Mesendoderm (in vitro differentiated cells): ENCODE data around the gene ZNF384.
A peak's percentile ranks its signal among the peaks of the same experiment; 100 is the strongest.

Experiments used
- DNase-seq: peaks from one replicate; pipeline ENCODE4 v3.0.0; 2013
- H2AK5ac ChIP-seq: 2 replicates; pipeline ENCODE4 v1.6.1; 2013; ENCODE audit warnings: low read length, inconsistent platforms
- H2BK120ac ChIP-seq: 2 replicates; pipeline ENCODE4 v1.6.1; 2013; ENCODE audit warnings: low read depth, mild to moderate bottlenecking, low read length, moderate library complexity, mixed read lengths
- H2BK15ac ChIP-seq: replicated peaks from 2 replicates; pipeline ENCODE4 v1.6.1; 2013; ENCODE audit warnings: low read depth, mild to moderate bottlenecking, moderate library complexity
- H2BK5ac ChIP-seq: 2 replicates; pipeline ENCODE4 v1.6.1; 2013; ENCODE audit warnings: low read length, inconsistent platforms
- H3K18ac ChIP-seq: 2 replicates; pipeline ENCODE4 v1.6.1; 2013; ENCODE audit warnings: mild to moderate bottlenecking, low read length, mixed read lengths
- H3K23ac ChIP-seq: one replicate; pipeline ENCODE4 v1.6.1; 2013; ENCODE audit warnings: low read length
- H3K27ac ChIP-seq: 2 replicates; pipeline ENCODE4 v1.5.1; 2013; ENCODE audit warnings: low read depth, mild to moderate bottlenecking, inconsistent platforms, low read length, moderate library complexity
- H3K27me3 ChIP-seq: 2 replicates; pipeline ENCODE4 v1.6.1; 2013; ENCODE audit warnings: low read length, control low read depth, mild to moderate bottlenecking, inconsistent platforms; ENCODE audit not compliant: insufficient read depth, poor library complexity
- H3K36me3 ChIP-seq: 2 replicates; pipeline ENCODE4 v1.6.1; 2013; ENCODE audit warnings: low read length, inconsistent platforms; ENCODE audit not compliant: control insufficient read depth, insufficient read depth
- H3K4ac ChIP-seq: one replicate; pipeline ENCODE4 v1.6.1; 2013; ENCODE audit warnings: low read depth, mild to moderate bottlenecking, low read length, moderate library complexity
- H3K4me1 ChIP-seq: 2 replicates; pipeline ENCODE4 v1.6.1; 2013; ENCODE audit warnings: low read depth, low read length, inconsistent platforms; ENCODE audit not compliant: control insufficient read depth
- H3K4me2 ChIP-seq: 2 replicates; pipeline ENCODE4 v1.6.1; 2013; ENCODE audit warnings: low read length
- H3K4me3 ChIP-seq: 2 replicates; pipeline ENCODE4 v1.5.1; 2013; ENCODE audit warnings: mild to moderate bottlenecking, low read length
- H3K56ac ChIP-seq: one replicate; pipeline ENCODE4 v1.6.1; 2013; ENCODE audit warnings: low read length
- H3K79me1 ChIP-seq: 2 replicates; pipeline ENCODE4 v1.6.1; 2013; ENCODE audit warnings: low read length, inconsistent platforms
- H3K79me2 ChIP-seq: 2 replicates; pipeline ENCODE4 v1.6.1; 2013; ENCODE audit warnings: mild to moderate bottlenecking, low read length; ENCODE audit not compliant: control insufficient read depth, insufficient read depth
- H3K9ac ChIP-seq: 2 replicates; pipeline ENCODE4 v1.6.1; 2013; ENCODE audit warnings: low read length, inconsistent platforms
- H4K5ac ChIP-seq: one replicate; pipeline ENCODE4 v1.6.1; 2013; ENCODE audit warnings: low read length
- H4K8ac ChIP-seq: one replicate; pipeline ENCODE4 v1.6.1; 2013; ENCODE audit warnings: low read depth, mild to moderate bottlenecking, control low read depth, low read length, moderate library complexity
- WGBS: extraction: QIAGEN DNeasy Blood & Tissue Kit; methylation state at CpG from one replicate; pipeline ENCODE4 v1.1.7; 2013; ENCODE audit warnings: low lambda C conversion rate, missing lambda C conversion rate; ENCODE audit not compliant: insufficient coverage; ENCODE audit errors: extremely low coverage; 5-methylcytosine and 5-hydroxymethylcytosine counted together

Gene ZNF384

GRCh38 chr12:6692888-6693287, 3.7 kb upstream of the ZNF384 start:
- peaks cover 2% of the 10 kb centered on the region for H3K4me1 ChIP-seq
- H2BK120ac ChIP-seq: no peak overlapping the region
- no peak overlapping the region for H4K8ac ChIP-seq
- peaks cover 8% of the 10 kb centered on the region for H3K79me2 ChIP-seq
- no peak overlapping the region for H2BK15ac ChIP-seq
- H3K27me3 ChIP-seq: no peaks in the 10 kb centered on the region
- H3K4me2 ChIP-seq: no peak overlapping the region
- H2BK5ac ChIP-seq: no peak overlapping the region
- H4K5ac ChIP-seq: no peak overlapping the region
- no CpG with 5 or more reads among the region's 2 CpGs for WGBS
- no peaks in the 10 kb centered on the region for H3K36me3 ChIP-seq
- H3K18ac ChIP-seq: no peak overlapping the region
- H3K9ac ChIP-seq: no peak overlapping the region
- no peak overlapping the region for H3K27ac ChIP-seq
- DNase-seq: no peak
- no peak overlapping the region for H3K4ac ChIP-seq
- H2AK5ac ChIP-seq: no peak overlapping the region
- H3K56ac ChIP-seq: no peak overlapping the region
- H3K4me3 ChIP-seq: no peak overlapping the region
- peaks cover 7% of the 10 kb centered on the region for H3K79me1 ChIP-seq
- H3K23ac ChIP-seq: no peak overlapping the region

- H2BK5ac ChIP-seq: no peak overlapping the region
- H2AK5ac ChIP-seq: no peak overlapping the region
- no peak overlapping the region for H3K4me3 ChIP-seq
- H4K8ac ChIP-seq: no peak overlapping the region
- H3K4me2 ChIP-seq: no peak overlapping the region
- H3K79me1 ChIP-seq: peaks cover 7% of the 10 kb centered on the region
- no peak overlapping the region for H3K23ac ChIP-seq
- no peak overlapping the region for H4K5ac ChIP-seq
- H3K56ac ChIP-seq: no peak overlapping the region
- no peaks in the 10 kb centered on the region for H3K36me3 ChIP-seq
- H2BK120ac ChIP-seq: no peak overlapping the region
- H3K9ac ChIP-seq: no peak overlapping the region
- peaks cover 22% of the 10 kb centered on the region for H3K79me2 ChIP-seq
- H3K27ac ChIP-seq: no peak overlapping the region
- no peak overlapping the region for H3K4ac ChIP-seq
- peaks cover 2% of the 10 kb centered on the region for H3K4me1 ChIP-seq
- no CpG with 5 or more reads among the region's 4 CpGs for WGBS
- H2BK15ac ChIP-seq: no peak overlapping the region
- H3K27me3 ChIP-seq: no peaks in the 10 kb centered on the region
- no peak overlapping the region for H3K18ac ChIP-seq
- DNase-seq: no peak
Measured at GRCh38 chr12:6691473-6691872, 2.3 kb upstream of the ZNF384 start.

- H4K8ac ChIP-seq: no peak overlapping the region
- peak overlapping the region; percentile 89 for H2BK5ac ChIP-seq
- no peak overlapping the region for H3K18ac ChIP-seq
- peak overlapping the region; percentile 100 for H3K56ac ChIP-seq
- peak overlapping the region; percentile 88 for H3K4me2 ChIP-seq
- WGBS: no CpG with 5 or more reads among the region's 13 CpGs
- H3K4me3 ChIP-seq: peak overlapping the region; percentile 90
- no peak overlapping the region for H2BK120ac ChIP-seq
- H4K5ac ChIP-seq: no peak overlapping the region
- H3K9ac ChIP-seq: peak overlapping the region; percentile 99
- H2AK5ac ChIP-seq: peak overlapping the region; percentile 79
- peaks cover 2% of the 10 kb centered on the region for H3K4me1 ChIP-seq
- H3K23ac ChIP-seq: peak overlapping the region; percentile 29
- no peak overlapping the region for H2BK15ac ChIP-seq
- no peak for DNase-seq
- peak overlapping the region; percentile 97 for H3K27ac ChIP-seq
- H3K4ac ChIP-seq: peak overlapping the region; percentile 49
- H3K36me3 ChIP-seq: no peaks in the 10 kb centered on the region
- H3K79me1 ChIP-seq: peaks cover 7% of the 10 kb centered on the region
- H3K79me2 ChIP-seq: peaks cover 42% of the 10 kb centered on the region
- H3K27me3 ChIP-seq: no peaks in the 10 kb centered on the region
Measured at GRCh38 chr12:6688543-6688998, 604 bp downstream of the ZNF384 start.

- peaks cover 61% of the 10 kb centered on the region for H3K79me2 ChIP-seq
- H3K4me3 ChIP-seq: no peak overlapping the region
- H3K36me3 ChIP-seq: no peaks in the 10 kb centered on the region
- H2AK5ac ChIP-seq: no peak overlapping the region
- no peak overlapping the region for H3K27ac ChIP-seq
- H3K4ac ChIP-seq: no peak overlapping the region
- no peak overlapping the region for H4K5ac ChIP-seq
- no peak overlapping the region for H3K4me2 ChIP-seq
- H3K9ac ChIP-seq: no peak overlapping the region
- H3K23ac ChIP-seq: no peak overlapping the region
- WGBS: no CpG with 5 or more reads among the region's 3 CpGs
- DNase-seq: no peak
- no peak overlapping the region for H3K56ac ChIP-seq
- H3K79me1 ChIP-seq: peaks cover 11% of the 10 kb centered on the region
- H3K18ac ChIP-seq: no peak overlapping the region
- no peak overlapping the region for H2BK5ac ChIP-seq
- H3K27me3 ChIP-seq: no peaks in the 10 kb centered on the region
- no peak overlapping the region for H2BK120ac ChIP-seq
- no peak overlapping the region for H4K8ac ChIP-seq
- H2BK15ac ChIP-seq: no peak overlapping the region
- H3K4me1 ChIP-seq: peaks cover 2% of the 10 kb centered on the region
Measured at GRCh38 chr12:6685814-6686213, 3.4 kb downstream of the ZNF384 start.

GRCh38 chr12:6684609-6685008, 4.6 kb downstream of the ZNF384 start:
- H3K23ac ChIP-seq: no peak overlapping the region
- no peaks in the 10 kb centered on the region for H3K27me3 ChIP-seq
- H3K4me3 ChIP-seq: no peak overlapping the region
- no peak overlapping the region for H3K18ac ChIP-seq
- no peak overlapping the region for H3K56ac ChIP-seq
- H3K9ac ChIP-seq: no peak overlapping the region
- no peaks in the 10 kb centered on the region for H3K4me1 ChIP-seq
- H3K27ac ChIP-seq: no peak overlapping the region
- no peaks in the 10 kb centered on the region for H3K36me3 ChIP-seq
- H2BK5ac ChIP-seq: no peak overlapping the region
- H4K5ac ChIP-seq: no peak overlapping the region
- H4K8ac ChIP-seq: no peak overlapping the region
- H2BK15ac ChIP-seq: no peak overlapping the region
- H2BK120ac ChIP-seq: no peak overlapping the region
- H3K79me1 ChIP-seq: peaks cover 13% of the 10 kb centered on the region
- peak; percentile 56 for DNase-seq
- no CpG with 5 or more reads among the region's 6 CpGs for WGBS
- H3K4me2 ChIP-seq: no peak overlapping the region
- H3K79me2 ChIP-seq: peaks cover 63% of the 10 kb centered on the region
- no peak overlapping the region for H3K4ac ChIP-seq
- no peak overlapping the region for H2AK5ac ChIP-seq

- Histone ChIP-seq H3K9ac (no peak overlapping the region), H3K79me1 (peaks cover 7% of the 10 kb centered on the region), H3K27ac (no peak overlapping the region), H3K4ac (no peak overlapping the region), H3K56ac (no peak overlapping the region), H2AK5ac (no peak overlapping the region), H3K23ac (no peak overlapping the region), H2BK15ac (no peak overlapping the region), H4K8ac (no peak overlapping the region), H3K18ac (no peak overlapping the region), H3K4me2 (no peak overlapping the region), H3K27me3 (no peaks in the 10 kb centered on the region), H4K5ac (no peak overlapping the region), H3K4me1 (no peaks in the 10 kb centered on the region), H3K79me2 (peaks cover 10% of the 10 kb centered on the region), H3K36me3 (peaks cover 32% of the 10 kb centered on the region), H2BK5ac (no peak overlapping the region), H2BK120ac (no peak overlapping the region), H3K4me3 (no peak overlapping the region)
- DNase-seq: no peak
- WGBS: no CpG with 5 or more reads among the region's 5 CpGs
Measured at GRCh38 chr12:6676962-6677361, 12.2 kb downstream of the ZNF384 start.
